ENCODE measurements around the gene DHRS7B.

Gene DHRS7B

GRCh38 chr17:21232033-21232749 is 105.4 kb downstream of the DHRS7B start:
- WGBS (ENCODE audit: insufficient coverage, insufficient read length): no CpG with 5 or more reads among the region's 4 CpGs
- Histone ChIP-seq H3K4me3 (ENCODE audit: low read length) (no peak overlapping the region), H3K27me3 (ENCODE audit: control insufficient read depth, insufficient read depth, low read length) (no peaks in the 10 kb centered on the region)

GRCh38 chr17:21233581-21234347 is 107.0 kb downstream of the DHRS7B start:
- no CpG with 5 or more reads among the region's 7 CpGs for WGBS (ENCODE audit: insufficient coverage, insufficient read length)
- Histone ChIP-seq H3K9me3 (ENCODE audit: control insufficient read depth, insufficient read depth, low read length) (no peaks in the 10 kb centered on the region), H3K27ac (ENCODE audit: low read length) (no peak overlapping the region), H3K4me3 (ENCODE audit: low read length) (no peak overlapping the region), H3K4me1 (ENCODE audit: control insufficient read depth, insufficient read depth, low read length) (no peaks in the 10 kb centered on the region), H3K36me3 (ENCODE audit: control insufficient read depth, insufficient read depth, low read length) (no peaks in the 10 kb centered on the region), H3K27me3 (ENCODE audit: control insufficient read depth, insufficient read depth, low read length) (no peaks in the 10 kb centered on the region)
- no peak for DNase-seq (ENCODE audit: low read depth, low spot score)

More at GRCh38 chr17:21232033-21232749, 105.4 kb downstream of the DHRS7B start:
- Histone ChIP-seq H3K36me3 (ENCODE audit: control insufficient read depth, insufficient read depth, low read length) (no peaks in the 10 kb centered on the region), H3K4me1 (ENCODE audit: control insufficient read depth, insufficient read depth, low read length) (no peaks in the 10 kb centered on the region), H3K9me3 (ENCODE audit: control insufficient read depth, insufficient read depth, low read length) (no peaks in the 10 kb centered on the region), H3K27ac (ENCODE audit: low read length) (no peak overlapping the region)
- DNase-seq (ENCODE audit: low read depth, low spot score): no peak

- H3K27me3 ChIP-seq (ENCODE audit: control insufficient read depth, insufficient read depth, low read length): no peaks in the 10 kb centered on the region
- peaks cover 2% of the 10 kb centered on the region; the same call in 1 of the 2 replicates for H3K4me1 ChIP-seq (ENCODE audit: control insufficient read depth, insufficient read depth, low read length)
- H3K27ac ChIP-seq (ENCODE audit: low read length): no peak overlapping the region
- DNase-seq (ENCODE audit: low read depth, low spot score): no peak
- WGBS (ENCODE audit: insufficient coverage, insufficient read length): no CpG with 5 or more reads among the region's 1 CpG
- H3K36me3 ChIP-seq (ENCODE audit: control insufficient read depth, insufficient read depth, low read length): no peaks in the 10 kb centered on the region
- no peaks in the 10 kb centered on the region for H3K9me3 ChIP-seq (ENCODE audit: control insufficient read depth, insufficient read depth, low read length)
- no peak overlapping the region for H3K4me3 ChIP-seq (ENCODE audit: low read length)
These were observed 109.2 kb downstream of the DHRS7B start for GRCh38 chr17:21235921-21236320.

GRCh38 chr17:21239680-21240368 is 113.1 kb downstream of the DHRS7B start:
- H3K4me1 ChIP-seq (ENCODE audit: control insufficient read depth, insufficient read depth, low read length): peaks cover 2% of the 10 kb centered on the region; the same call in 1 of the 2 replicates
- no peaks in the 10 kb centered on the region for H3K9me3 ChIP-seq (ENCODE audit: control insufficient read depth, insufficient read depth, low read length)
- H3K27ac ChIP-seq (ENCODE audit: low read length): no peak overlapping the region
- no peaks in the 10 kb centered on the region for H3K27me3 ChIP-seq (ENCODE audit: control insufficient read depth, insufficient read depth, low read length)
- WGBS (ENCODE audit: insufficient coverage, insufficient read length): no CpG with 5 or more reads among the region's 12 CpGs
- H3K4me3 ChIP-seq (ENCODE audit: low read length): no peak overlapping the region
- H3K36me3 ChIP-seq (ENCODE audit: control insufficient read depth, insufficient read depth, low read length): no peaks in the 10 kb centered on the region
- no peak for DNase-seq (ENCODE audit: low read depth, low spot score)

- no peak overlapping the region for H3K27ac ChIP-seq (ENCODE audit: low read length)
- WGBS (ENCODE audit: insufficient coverage, insufficient read length): no CpG with 5 or more reads among the region's 25 CpGs
These were observed 113.7 kb downstream of the DHRS7B start for GRCh38 chr17:21240369-21241055.

More at GRCh38 chr17:21240369-21241055, 113.7 kb downstream of the DHRS7B start:
- Histone ChIP-seq H3K4me1 (ENCODE audit: control insufficient read depth, insufficient read depth, low read length) (peaks cover 3% of the 10 kb centered on the region; the same call in 1 of the 2 replicates), H3K27me3 (ENCODE audit: control insufficient read depth, insufficient read depth, low read length) (no peaks in the 10 kb centered on the region), H3K36me3 (ENCODE audit: control insufficient read depth, insufficient read depth, low read length) (no peaks in the 10 kb centered on the region), H3K9me3 (ENCODE audit: control insufficient read depth, insufficient read depth, low read length) (no peaks in the 10 kb centered on the region), H3K4me3 (ENCODE audit: low read length) (no peak overlapping the region)
- no peak for DNase-seq (ENCODE audit: low read depth, low spot score)

Data from iPS DF 6.9 (cell line).